GM23248 (cell line): ENCODE measurements around the gene SGCE.

Source experiments
- EZH2 ChIP-seq: fragments of 200-600 bp; sonication (generic); IDR thresholded peaks from 2 replicates; pipeline ENCODE4 v1.6.1; 2018; ENCODE audit warnings: antibody characterized with exemption, mild to moderate bottlenecking; ENCODE audit not compliant: insufficient read depth, poor library complexity, severe bottlenecking
- EZH2phosphoT487 ChIP-seq: fragments of 200-600 bp; sonication (generic); IDR thresholded peaks from 2 replicates; pipeline ENCODE4 v1.6.1; 2018; ENCODE audit warnings: antibody characterized with exemption, moderate library complexity, mild to moderate bottlenecking, low read depth; ENCODE audit not compliant: insufficient read depth

DNA sequence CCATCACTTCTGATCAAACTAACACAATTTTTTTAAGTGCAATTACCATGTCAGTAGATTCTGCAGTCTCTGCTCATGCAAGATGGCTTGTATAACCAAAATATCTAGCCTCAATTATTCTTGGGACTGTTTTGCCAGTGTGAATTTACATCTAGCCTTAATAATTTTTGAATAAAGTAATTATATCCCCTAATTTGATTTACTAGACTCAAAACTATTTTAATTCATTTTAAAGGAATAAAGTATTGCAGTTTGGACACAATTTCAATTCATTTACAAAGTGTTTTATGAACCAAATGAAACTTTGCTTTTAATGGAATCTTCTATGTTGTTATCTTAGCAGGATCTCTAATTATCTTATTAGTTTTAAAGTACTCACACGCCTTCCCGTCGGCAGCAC, 55.7 kb downstream of the SGCE start:
- TF ChIP-seq EZH2 (no peak), EZH2phosphoT487 (no peak)
